IPS-18a (cell line): ENCODE measurements around the gene SH3RF3.

Source experiments
- H3K27ac ChIP-seq: one replicate; pipeline ENCODE4 v1.5.1; 2013; ENCODE audit warnings: low read length
- H3K27me3 ChIP-seq: one replicate; pipeline ENCODE4 v1.6.1; 2013; ENCODE audit warnings: mild to moderate bottlenecking, low read length; ENCODE audit not compliant: control insufficient read depth, insufficient read depth
- H3K36me3 ChIP-seq: one replicate; pipeline ENCODE4 v1.6.1; 2013; ENCODE audit warnings: low read depth, low read length; ENCODE audit not compliant: control insufficient read depth
- H3K4me1 ChIP-seq: one replicate; pipeline ENCODE4 v1.6.1; 2013; ENCODE audit warnings: low read depth, low read length; ENCODE audit not compliant: control insufficient read depth
- H3K4me3 ChIP-seq: one replicate; pipeline ENCODE4 v1.5.1; 2013; ENCODE audit warnings: low read length
- H3K9ac ChIP-seq: one replicate; pipeline ENCODE4 v1.6.1; 2013; ENCODE audit warnings: mild to moderate bottlenecking, low read length, moderate library complexity
- H3K9me3 ChIP-seq: one replicate; pipeline ENCODE4 v1.6.1; 2013; ENCODE audit warnings: low read depth, low read length; ENCODE audit not compliant: control insufficient read depth

SH3RF3 gene

DNA sequence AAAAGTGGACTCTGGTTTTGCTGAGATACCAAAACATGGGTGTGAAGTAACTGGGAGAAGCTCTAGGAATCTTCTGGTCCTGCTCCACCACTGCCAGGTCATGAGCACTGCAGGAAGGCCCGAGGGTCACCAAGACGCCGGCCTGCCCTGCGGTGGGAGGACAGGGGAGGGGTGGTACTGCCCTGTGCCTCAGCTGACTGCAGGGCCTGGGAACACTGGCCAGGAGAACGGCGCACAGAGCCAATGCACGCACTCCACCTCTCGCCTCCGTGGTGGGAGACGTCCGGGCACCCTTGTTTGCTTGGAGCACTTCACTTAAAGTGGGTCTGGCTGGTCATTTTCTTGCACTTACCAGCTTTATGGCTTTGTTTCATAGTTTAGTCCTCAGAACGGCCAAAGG is 153.4 kb downstream of the SH3RF3 start:
- peaks cover 3% of the 10 kb centered on the region for H3K4me1 ChIP-seq
- H3K27ac ChIP-seq = no peak overlapping the region

DNA sequence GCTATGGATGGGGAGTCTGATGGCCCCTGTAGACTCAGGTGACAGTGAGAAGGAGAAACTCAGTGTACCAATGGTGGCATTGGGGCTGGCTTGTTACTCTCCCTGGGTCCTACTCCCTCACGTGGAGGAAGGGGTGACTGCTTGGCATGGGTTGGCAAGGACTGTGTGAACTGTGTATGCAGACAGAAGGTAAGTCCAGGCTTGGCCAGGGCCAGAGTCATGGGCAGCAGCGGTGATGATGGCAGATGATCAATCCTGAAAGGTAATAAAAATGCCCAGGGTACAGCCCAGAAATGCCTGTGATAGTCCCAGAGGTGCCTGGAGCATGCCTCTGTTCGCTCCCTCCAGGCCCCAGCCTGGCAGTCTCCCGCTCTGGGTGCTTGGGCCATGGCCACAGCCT is 153.9 kb downstream of the SH3RF3 start:
- no peaks in the 10 kb centered on the region for H3K27me3 ChIP-seq
- no peak overlapping the region for H3K4me3 ChIP-seq
- H3K4me1 ChIP-seq = peaks cover 3% of the 10 kb centered on the region
- H3K27ac ChIP-seq = no peak overlapping the region
- H3K9me3 ChIP-seq = no peaks in the 10 kb centered on the region
- H3K9ac ChIP-seq = no peak overlapping the region
- no peaks in the 10 kb centered on the region for H3K36me3 ChIP-seq

More for the DNA sequence above, 153.4 kb downstream of the SH3RF3 start:
- Histone ChIP-seq H3K27me3 (no peaks in the 10 kb centered on the region), H3K9me3 (no peaks in the 10 kb centered on the region), H3K4me3 (no peak overlapping the region), H3K36me3 (no peaks in the 10 kb centered on the region), H3K9ac (no peak overlapping the region)

DNA sequence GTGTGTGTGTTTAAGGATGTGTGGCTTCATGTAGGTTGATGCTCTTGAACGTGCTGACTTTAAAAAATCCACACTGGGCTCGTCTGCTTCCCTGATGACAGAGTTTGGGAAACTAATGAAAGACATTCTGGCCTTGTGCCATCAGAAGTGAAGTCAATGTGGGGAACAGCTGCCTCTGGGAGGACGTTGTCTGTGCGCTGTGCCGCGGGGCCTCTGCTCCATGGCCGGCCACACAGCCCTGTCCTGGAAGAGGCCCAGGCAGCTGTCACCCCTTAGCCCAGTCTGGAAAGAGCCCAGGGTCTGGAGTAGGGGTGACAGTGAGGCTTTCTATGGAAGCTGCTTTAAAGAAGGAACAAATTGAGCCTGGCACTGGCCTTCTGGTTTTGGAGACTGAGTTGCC is 155.8 kb downstream of the SH3RF3 start:
- Histone ChIP-seq H3K9ac (no peak overlapping the region), H3K4me1 (peaks cover 6% of the 10 kb centered on the region), H3K27me3 (no peaks in the 10 kb centered on the region), H3K4me3 (no peak overlapping the region), H3K36me3 (no peaks in the 10 kb centered on the region), H3K27ac (no peak overlapping the region), H3K9me3 (no peaks in the 10 kb centered on the region)

DNA sequence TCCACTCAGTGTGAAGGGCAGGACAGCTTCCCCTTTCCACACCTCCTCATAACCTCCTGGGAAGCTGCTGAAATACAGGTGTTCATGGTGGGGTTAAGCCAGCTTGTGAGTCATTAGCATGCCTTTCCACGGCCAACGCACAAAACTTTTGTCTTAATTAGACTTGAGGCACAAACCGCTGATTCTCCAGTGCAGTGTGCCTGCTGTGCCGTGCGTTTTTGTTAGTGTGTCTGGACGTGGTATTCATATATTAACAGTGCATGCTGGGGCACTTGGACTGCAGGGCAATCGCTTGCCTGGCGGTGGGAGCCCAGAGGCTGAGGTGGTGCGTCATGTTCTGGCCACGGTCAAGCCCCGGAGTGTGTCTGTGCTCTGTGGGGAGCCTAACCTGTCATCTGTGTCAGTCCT is 156.2 kb downstream of the SH3RF3 start:
- Histone ChIP-seq H3K27ac (no peak overlapping the region), H3K36me3 (no peaks in the 10 kb centered on the region), H3K4me1 (peaks cover 9% of the 10 kb centered on the region), H3K4me3 (no peak overlapping the region), H3K27me3 (no peaks in the 10 kb centered on the region), H3K9me3 (no peaks in the 10 kb centered on the region), H3K9ac (no peak overlapping the region)

DNA sequence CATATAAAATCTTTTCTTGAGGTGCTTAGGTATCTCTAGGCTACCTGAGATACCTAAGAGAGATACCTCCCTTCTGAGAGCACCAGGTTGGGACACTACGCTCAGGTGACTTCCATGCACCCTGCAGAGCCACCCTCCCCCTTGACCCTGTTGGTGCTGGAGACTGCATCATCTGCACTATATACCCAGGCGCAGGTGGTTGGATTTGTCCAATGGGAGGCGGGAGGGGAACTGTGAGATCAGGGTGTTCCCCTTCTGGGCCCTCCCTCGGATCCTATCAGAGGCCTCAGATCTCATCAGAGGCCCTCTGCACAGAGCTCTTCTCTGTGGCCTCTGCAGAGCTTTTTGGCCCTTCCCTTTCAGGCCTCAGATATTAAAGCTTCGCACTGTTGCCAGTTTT is 158.4 kb downstream of the SH3RF3 start:
- H3K9ac ChIP-seq = no peak overlapping the region
- no peak overlapping the region for H3K27ac ChIP-seq
- no peak overlapping the region for H3K4me3 ChIP-seq
- H3K9me3 ChIP-seq = no peaks in the 10 kb centered on the region
- H3K27me3 ChIP-seq = no peaks in the 10 kb centered on the region
- H3K36me3 ChIP-seq = no peaks in the 10 kb centered on the region
- peaks cover 9% of the 10 kb centered on the region for H3K4me1 ChIP-seq

DNA sequence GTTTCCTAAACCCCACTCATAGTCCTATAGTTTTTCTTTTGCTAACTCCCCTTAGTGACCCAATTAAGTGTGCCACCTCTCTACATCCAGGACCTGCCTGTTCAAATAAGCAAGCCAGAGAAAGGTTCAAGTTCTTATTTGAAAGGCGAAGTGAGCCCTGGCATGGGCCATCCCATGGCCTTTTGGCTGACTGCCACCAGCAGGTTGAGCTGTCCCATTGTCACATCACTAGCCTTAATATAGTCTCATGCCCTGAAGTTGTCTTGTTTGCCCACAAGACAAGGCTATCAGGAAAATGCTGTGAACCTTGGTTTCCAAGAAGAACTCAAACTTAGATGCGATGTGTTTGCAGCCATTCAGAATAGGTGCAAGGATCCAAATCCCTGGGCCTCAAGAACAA is 158.8 kb downstream of the SH3RF3 start:
- Histone ChIP-seq H3K9me3 (no peaks in the 10 kb centered on the region), H3K4me3 (no peak overlapping the region), H3K4me1 (peaks cover 9% of the 10 kb centered on the region), H3K27ac (no peak overlapping the region), H3K36me3 (no peaks in the 10 kb centered on the region), H3K27me3 (no peaks in the 10 kb centered on the region), H3K9ac (no peak overlapping the region)

DNA sequence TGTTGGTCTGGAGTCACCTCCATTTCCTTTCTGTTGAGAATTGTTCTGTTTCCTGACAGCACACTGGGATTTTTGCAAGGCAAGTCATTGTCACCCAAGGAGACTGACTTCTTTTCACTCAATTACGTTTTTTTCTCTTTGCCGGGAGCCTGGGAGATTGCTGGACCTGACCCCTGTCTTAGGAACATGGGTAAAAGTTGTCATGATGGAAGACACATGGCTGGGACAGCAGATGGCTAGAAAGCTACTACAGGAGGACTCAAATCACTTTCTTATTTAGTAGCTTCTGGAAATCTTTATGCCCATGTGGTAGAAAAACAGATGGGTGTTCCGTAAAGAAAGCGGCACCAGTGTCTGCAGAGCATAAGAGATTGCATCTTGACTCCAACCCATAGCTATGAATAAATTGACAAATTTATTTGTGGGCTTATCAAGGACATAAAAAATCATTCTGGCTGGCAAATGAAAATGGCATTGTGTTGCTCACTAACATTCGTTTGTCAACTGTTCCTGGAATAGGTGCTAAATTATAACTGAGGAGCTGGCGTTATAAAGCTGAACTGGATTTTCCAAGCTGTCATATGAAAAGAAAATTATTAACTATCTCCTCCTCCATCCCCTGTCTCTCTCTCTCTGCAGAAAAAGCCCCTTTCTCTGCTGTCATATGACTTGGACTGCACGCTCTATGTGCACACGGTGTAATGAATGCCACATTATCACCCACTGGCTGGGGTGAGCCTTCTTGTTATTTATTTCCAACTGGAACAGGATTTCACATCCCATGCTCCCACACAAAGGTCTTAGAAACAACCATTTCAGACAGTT is 159.8 kb downstream of the SH3RF3 start:
- no peak overlapping the region for H3K4me3 ChIP-seq
- peaks cover 9% of the 10 kb centered on the region for H3K4me1 ChIP-seq
- no peaks in the 10 kb centered on the region for H3K36me3 ChIP-seq
- H3K27ac ChIP-seq = no peak overlapping the region
- H3K9me3 ChIP-seq = no peaks in the 10 kb centered on the region
- H3K9ac ChIP-seq = no peak overlapping the region
- no peaks in the 10 kb centered on the region for H3K27me3 ChIP-seq

DNA sequence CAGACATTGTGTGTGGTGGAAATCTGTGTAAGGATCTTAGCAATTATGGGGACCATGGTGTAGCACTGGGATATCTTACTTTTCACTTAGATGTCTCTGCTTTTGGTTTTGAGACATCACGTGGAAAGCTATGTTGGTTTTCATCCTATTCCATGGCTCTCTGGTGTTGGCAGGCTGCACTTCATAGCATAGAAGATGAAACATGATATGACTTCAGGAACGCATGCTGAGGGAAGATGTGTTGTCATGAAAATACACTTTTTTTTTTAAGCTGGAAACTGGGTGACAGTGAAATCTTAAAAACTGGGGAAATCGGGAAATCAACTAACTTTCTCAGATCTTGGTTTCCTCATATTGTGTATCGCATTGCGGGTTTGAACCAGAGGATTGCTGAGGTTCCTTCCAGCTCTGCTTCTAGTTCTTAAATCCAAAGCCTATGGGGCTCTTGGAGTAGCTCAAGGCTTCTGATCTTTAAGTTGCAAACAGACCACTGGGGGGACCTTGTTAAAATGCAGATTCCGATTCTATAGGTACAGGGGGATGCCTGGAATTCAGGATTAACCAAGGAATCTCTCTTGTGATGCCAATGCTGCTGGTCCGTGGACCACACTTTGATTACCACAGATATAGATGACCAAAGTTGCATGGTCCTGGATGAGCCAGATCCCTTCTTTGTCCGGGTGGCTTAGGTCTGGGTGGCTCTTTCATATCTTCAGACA is 160.7 kb downstream of the SH3RF3 start:
- no peak overlapping the region for H3K4me3 ChIP-seq
- H3K9me3 ChIP-seq = no peaks in the 10 kb centered on the region

DNA sequence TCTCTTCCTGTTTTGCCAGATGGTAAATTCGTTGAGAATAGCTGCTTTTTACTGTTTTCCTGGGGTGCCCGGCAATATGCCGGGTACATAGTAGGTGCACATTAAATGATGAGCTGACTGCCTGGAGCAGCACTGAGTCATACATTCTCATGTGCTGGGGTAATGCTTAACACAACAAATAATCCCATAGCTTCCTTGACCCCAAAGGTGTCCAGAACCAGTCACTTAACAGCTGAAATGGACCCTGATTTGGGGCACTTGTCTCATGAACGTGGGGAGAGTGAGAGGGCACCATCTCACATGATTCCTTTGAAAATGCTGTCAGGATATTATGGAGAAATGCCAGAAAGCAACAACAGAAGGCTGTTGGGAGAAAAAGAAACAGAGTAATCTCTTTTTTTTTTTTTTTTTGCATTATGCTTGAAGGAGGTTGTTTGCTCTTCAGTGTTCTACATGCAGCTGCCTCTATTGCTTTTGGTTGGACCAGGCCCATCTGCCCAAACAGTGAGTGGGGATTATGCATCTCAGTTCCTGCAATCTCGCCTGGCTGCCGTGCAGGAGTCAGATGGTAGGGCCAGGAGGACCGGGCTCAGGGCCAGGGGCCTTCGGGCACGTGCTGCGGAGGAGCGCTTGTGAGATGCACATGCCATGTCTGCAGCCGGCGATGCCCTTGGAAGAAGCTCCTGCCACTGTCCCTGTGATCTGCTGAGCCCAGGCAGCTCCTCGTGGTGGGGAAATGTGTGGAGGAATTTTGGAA is 162.1 kb downstream of the SH3RF3 start:
- H3K9me3 ChIP-seq = no peaks in the 10 kb centered on the region
- peaks cover 9% of the 10 kb centered on the region for H3K4me1 ChIP-seq
- no peak overlapping the region for H3K27ac ChIP-seq
- H3K4me3 ChIP-seq = no peak overlapping the region
- no peaks in the 10 kb centered on the region for H3K36me3 ChIP-seq
- no peak overlapping the region for H3K9ac ChIP-seq
- no peaks in the 10 kb centered on the region for H3K27me3 ChIP-seq

More for the DNA sequence above, 160.7 kb downstream of the SH3RF3 start:
- H3K4me1 ChIP-seq = peaks cover 9% of the 10 kb centered on the region
- H3K27ac ChIP-seq = no peak overlapping the region
- no peak overlapping the region for H3K9ac ChIP-seq
- no peaks in the 10 kb centered on the region for H3K27me3 ChIP-seq
- no peaks in the 10 kb centered on the region for H3K36me3 ChIP-seq

DNA sequence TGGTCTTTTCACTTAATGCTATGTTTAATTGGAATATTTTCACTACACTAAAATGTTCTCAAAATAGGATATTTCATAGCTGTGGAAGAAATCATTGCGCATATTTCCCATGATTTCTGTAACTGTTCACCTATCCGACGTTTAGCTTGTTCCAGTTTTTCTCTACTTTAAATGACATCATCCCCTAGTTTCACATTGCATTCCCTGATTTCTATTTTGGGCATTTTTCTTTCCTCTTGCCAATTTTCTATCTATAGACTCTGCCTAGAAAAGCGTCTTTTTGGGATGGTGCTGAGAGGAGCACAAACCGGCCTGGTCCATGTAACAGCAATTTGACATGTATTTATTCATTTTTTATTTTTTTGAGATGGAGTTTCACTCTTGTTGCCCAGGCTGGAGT is 163.4 kb downstream of the SH3RF3 start:
- Histone ChIP-seq H3K9me3 (no peaks in the 10 kb centered on the region), H3K9ac (no peak overlapping the region), H3K36me3 (no peaks in the 10 kb centered on the region), H3K27ac (no peak overlapping the region), H3K27me3 (no peaks in the 10 kb centered on the region), H3K4me1 (peaks cover 9% of the 10 kb centered on the region), H3K4me3 (no peak overlapping the region)

DNA sequence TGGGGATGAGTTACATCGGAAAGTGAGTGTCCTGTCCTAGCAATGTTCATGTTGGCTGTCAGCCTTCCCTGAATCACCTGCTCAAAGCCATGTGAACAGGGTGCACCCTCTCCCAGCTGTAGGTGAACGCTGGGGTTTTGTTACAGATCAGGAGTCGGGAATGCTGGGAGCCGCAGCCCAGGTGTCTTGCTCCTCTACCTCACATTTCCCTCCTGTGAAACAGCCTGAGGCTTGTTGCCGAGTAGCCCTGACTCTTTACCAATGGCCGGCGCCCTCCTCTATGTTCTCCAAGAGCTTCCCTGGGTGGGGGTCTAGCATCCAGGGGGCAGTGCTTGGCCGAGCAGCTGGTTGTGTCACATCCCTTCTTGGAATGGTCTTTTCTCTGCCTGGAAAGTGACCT is 164.7 kb downstream of the SH3RF3 start:
- Histone ChIP-seq H3K27me3 (no peaks in the 10 kb centered on the region), H3K27ac (no peak overlapping the region), H3K36me3 (no peaks in the 10 kb centered on the region), H3K9me3 (no peaks in the 10 kb centered on the region), H3K9ac (no peak overlapping the region), H3K4me3 (no peak overlapping the region), H3K4me1 (peaks cover 9% of the 10 kb centered on the region)
